C4-2B (cell line): ENCODE measurements around the gene CLHC1.

ENCODE experiments used
- ZFX ChIP-seq: fragments of 450-650 bp; IDR thresholded peaks from 2 replicates; pipeline ENCODE4 v1.6.1; 2017
- TF ChIP-seq, protein P1 (sequence below): fragments of 450-650 bp; conservative IDR thresholded peaks from 2 replicates; pipeline ENCODE4 v1.5.1; 2017; ENCODE audit warnings: mild to moderate bottlenecking

DNA sequence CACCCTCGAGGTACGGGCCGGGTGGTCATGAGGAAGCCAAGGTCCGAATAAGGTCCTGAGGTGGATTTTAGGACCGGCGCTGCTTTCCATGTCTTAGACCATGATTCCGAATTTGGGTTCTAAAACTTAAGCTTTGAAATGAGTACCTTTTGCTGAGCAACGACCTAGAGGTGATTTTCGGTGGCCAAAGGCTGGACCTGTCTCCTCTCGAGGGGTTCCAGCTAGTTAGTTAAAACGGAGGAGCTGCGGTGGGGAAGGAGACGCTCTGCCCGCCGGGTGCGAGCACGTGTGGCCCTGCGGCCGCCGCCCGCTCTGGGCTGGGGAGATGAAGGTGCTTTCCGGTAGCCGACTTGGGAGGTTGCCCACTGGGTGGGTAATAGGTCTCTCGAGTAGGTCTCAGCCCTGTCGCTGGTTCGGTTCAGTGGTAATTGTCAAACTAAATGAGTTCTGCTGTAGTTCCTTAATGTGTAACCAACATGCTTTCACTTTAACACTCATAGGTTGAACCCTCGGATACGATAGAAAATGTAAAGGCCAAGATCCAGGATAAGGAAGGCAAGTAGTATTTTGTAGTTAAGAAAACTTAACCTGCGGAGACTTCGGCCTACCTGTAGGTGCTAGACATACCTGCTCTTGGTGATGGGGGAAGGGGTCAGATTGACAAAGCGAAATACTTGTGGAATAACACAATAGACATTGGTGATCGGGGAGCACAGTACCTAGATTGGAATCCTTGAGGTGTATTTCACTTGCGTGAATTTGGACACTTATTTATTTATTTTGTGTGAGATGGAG is 967 bp upstream of the CLHC1 start:
- TF ChIP-seq, protein P1, sequence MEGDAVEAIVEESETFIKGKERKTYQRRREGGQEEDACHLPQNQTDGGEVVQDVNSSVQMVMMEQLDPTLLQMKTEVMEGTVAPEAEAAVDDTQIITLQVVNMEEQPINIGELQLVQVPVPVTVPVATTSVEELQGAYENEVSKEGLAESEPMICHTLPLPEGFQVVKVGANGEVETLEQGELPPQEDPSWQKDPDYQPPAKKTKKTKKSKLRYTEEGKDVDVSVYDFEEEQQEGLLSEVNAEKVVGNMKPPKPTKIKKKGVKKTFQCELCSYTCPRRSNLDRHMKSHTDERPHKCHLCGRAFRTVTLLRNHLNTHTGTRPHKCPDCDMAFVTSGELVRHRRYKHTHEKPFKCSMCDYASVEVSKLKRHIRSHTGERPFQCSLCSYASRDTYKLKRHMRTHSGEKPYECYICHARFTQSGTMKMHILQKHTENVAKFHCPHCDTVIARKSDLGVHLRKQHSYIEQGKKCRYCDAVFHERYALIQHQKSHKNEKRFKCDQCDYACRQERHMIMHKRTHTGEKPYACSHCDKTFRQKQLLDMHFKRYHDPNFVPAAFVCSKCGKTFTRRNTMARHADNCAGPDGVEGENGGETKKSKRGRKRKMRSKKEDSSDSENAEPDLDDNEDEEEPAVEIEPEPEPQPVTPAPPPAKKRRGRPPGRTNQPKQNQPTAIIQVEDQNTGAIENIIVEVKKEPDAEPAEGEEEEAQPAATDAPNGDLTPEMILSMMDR: no peak
- TF ChIP-seq ZFX: no peak
